Progenitor cell of endocrine pancreas (in vitro differentiated cells): ENCODE data around the gene PRR19. TPM values are rescaled to one million over a fixed set of nuclear protein-coding genes. Genes with fewer than 3 reads are reported as not detected.

Experiments
- DNase-seq: peaks from one replicate; pipeline ENCODE4 v3.0.0; 2021; ENCODE audit warnings: low spot score; ENCODE audit not compliant: unreplicated experiment
- H3K27ac Mint-ChIP-seq: 2 replicates; pipeline ENCODE4 v1.8.0; 2021; ENCODE audit warnings: mild to moderate bottlenecking, moderate library complexity, mixed read lengths
- H3K27me3 Mint-ChIP-seq: 2 replicates; pipeline ENCODE4 v1.8.0; 2021; ENCODE audit warnings: mixed read lengths
- H3K36me3 Mint-ChIP-seq: 2 replicates; pipeline ENCODE4 v1.8.0; 2022; ENCODE audit warnings: mixed read lengths; ENCODE audit not compliant: insufficient read depth
- H3K4me1 Mint-ChIP-seq: 2 replicates; pipeline ENCODE4 v1.8.0; 2021; ENCODE audit warnings: low read depth, mixed read lengths
- H3K4me3 Mint-ChIP-seq: 2 replicates; pipeline ENCODE4 v1.8.0; 2021; ENCODE audit warnings: low read depth, mild to moderate bottlenecking, moderate library complexity, mixed read lengths
- H3K9me3 Mint-ChIP-seq: 2 replicates; pipeline ENCODE4 v1.8.0; 2021; ENCODE audit warnings: low read depth, mixed read lengths
- CTCF ChIP-seq: fragments of 200-600 bp; sonication (generic); IDR thresholded peaks from one replicate; pipeline ENCODE4 v1.5.0; 2021; ENCODE audit warnings: antibody characterized with exemption, mild to moderate bottlenecking; ENCODE audit not compliant: unreplicated experiment
- total RNA-seq: library from RNA; stranded (reverse); gene quantifications from 2 replicates; pipeline ENCODE4 v1.2.1, GENCODE V29; 2021

The PRR19 gene
- total RNA-seq, 1 donor from 2014 or later: 3.4 TPM

GRCh38 chr19:42290136-42290522, 11.8 kb upstream of the PRR19 start:
- H3K4me1 Mint-ChIP-seq: peaks cover 9% of the 10 kb centered on the region
- H3K27ac Mint-ChIP-seq: no peak overlapping the region
- H3K9me3 Mint-ChIP-seq: no peaks in the 10 kb centered on the region
- no peak for DNase-seq
- H3K36me3 Mint-ChIP-seq: peaks cover 12% of the 10 kb centered on the region
- H3K4me3 Mint-ChIP-seq: no peak overlapping the region
- H3K27me3 Mint-ChIP-seq: no peaks in the 10 kb centered on the region
- TF ChIP-seq CTCF: no peak

GRCh38 chr19:42290523-42291434, 11.2 kb upstream of the PRR19 start:
- Mint-ChIP-seq H3K27ac (no peak overlapping the region), H3K9me3 (no peaks in the 10 kb centered on the region), H3K4me1 (peaks cover 6% of the 10 kb centered on the region), H3K4me3 (no peak overlapping the region), H3K27me3 (no peaks in the 10 kb centered on the region), H3K36me3 (peaks cover 12% of the 10 kb centered on the region)
- peak; percentile 50 for DNase-seq
- peak; percentile 65 for TF ChIP-seq CTCF

GRCh38 chr19:42291435-42291810, 10.5 kb upstream of the PRR19 start:
- Mint-ChIP-seq H3K36me3 (peaks cover 14% of the 10 kb centered on the region), H3K9me3 (no peaks in the 10 kb centered on the region), H3K4me1 (no peaks in the 10 kb centered on the region), H3K27me3 (no peaks in the 10 kb centered on the region), H3K4me3 (no peak overlapping the region), H3K27ac (peak overlapping the region; percentile 42)
- TF ChIP-seq CTCF: no peak
- DNase-seq: no peak

- Mint-ChIP-seq H3K27ac (peak overlapping the region; percentile 42), H3K36me3 (peaks cover 16% of the 10 kb centered on the region), H3K4me3 (no peak overlapping the region), H3K9me3 (no peaks in the 10 kb centered on the region), H3K27me3 (no peaks in the 10 kb centered on the region), H3K4me1 (no peaks in the 10 kb centered on the region)
- no peak for DNase-seq
- no peak for TF ChIP-seq CTCF
Observed at GRCh38 chr19:42292042-42292960, 9.6 kb upstream of the PRR19 start.

GRCh38 chr19:42292963-42293362, 9.0 kb upstream of the PRR19 start:
- no peak overlapping the region for H3K4me3 Mint-ChIP-seq
- H3K27ac Mint-ChIP-seq: peak overlapping the region; percentile 93
- no peak for DNase-seq
- no peaks in the 10 kb centered on the region for H3K9me3 Mint-ChIP-seq
- peaks cover 16% of the 10 kb centered on the region for H3K36me3 Mint-ChIP-seq
- no peaks in the 10 kb centered on the region for H3K4me1 Mint-ChIP-seq
- no peak for TF ChIP-seq CTCF
- H3K27me3 Mint-ChIP-seq: no peaks in the 10 kb centered on the region
